ENCODE data around the gene PAFAH1B2. TPM values are rescaled to one million over a fixed set of nuclear protein-coding genes. Genes with fewer than 3 reads are reported as not detected.

Gene PAFAH1B2
- total and polyA plus RNA-seq, 2 of the 8 experiments (the other 6 are each of a cell fraction or from before 2014, with no cell fraction given) = 38.2 to 161 TPM

DNA sequence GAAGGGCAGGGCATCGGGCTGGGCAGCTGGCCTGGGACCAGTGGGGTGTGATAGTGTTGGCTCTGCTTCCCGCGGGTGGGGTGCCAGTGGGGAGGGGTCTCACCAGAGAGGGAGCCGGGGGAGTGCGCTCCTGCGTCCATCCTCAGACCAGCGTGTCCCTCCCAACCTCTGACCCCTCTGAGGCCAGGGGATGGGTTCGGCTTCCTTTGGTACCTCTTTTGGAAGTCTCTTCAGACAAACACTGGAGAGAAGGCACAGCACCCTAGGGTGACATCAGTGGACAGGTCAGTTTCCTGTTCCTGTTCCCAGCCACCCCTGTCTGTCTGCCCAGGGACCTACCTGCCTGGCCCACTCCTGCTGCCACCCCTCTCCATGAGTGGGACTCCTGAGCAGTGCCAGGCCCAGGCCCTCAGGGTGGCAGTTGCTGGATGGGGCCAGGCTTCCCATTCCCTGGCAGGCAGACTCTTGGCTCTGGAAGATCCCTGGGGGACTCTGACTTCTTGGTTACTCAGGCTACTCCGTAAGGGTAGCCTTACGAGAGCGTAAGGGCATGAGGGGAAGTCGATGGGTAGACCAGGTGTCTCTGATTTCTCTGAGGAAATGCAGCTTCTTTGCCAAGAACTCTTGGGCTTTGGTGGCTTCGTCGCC is 57.7 kb downstream of the PAFAH1B2 start:
- POLR2A ChIA-PET (ENCODE audit: partially characterized antibody) = interaction anchor here (0.7 to 10.3 kb wide), 9 partner anchors 10 to 50 kb away, joined by 4 to 153 read pairs (median 9); partner anchors contain the start of genes PCSK7, RNF214 and SIDT2
- H3K36me3 ChIP-seq (ENCODE audit: control insufficient read depth in 2 of 4, insufficient read depth in 4 of 4, low read length in 3 of 4) = peaks cover 2 to 8% (median 5%) of the 10 kb centered on the region in 4 experiments; a peak in 3 of 8 replicates
- H2BK120ac ChIP-seq (replicated peaks; ENCODE audit: low read depth, low read length) = no peak overlapping the region
- peak overlapping the region; percentile 38; the same call in 1 of the 2 replicates for H4K8ac ChIP-seq (ENCODE audit: extremely low read depth, insufficient read depth, low read length)
- H3K9me3 ChIP-seq (ENCODE audit: insufficient read depth in 2 of 2, low read depth in 1 of 2, low read length in 1 of 2) = no peaks in the 10 kb centered on the region
- FAIRE-seq (no peak), DNase-seq (ENCODE audit: low read depth in 1 of 2, low spot score in 2 of 2) (no peak)
- H3K27me3 ChIP-seq (replicated peaks in 1 of 4; ENCODE audit: control insufficient read depth in 3 of 4, extremely low read depth in 1 of 4, insufficient read depth in 3 of 4, low read length in 3 of 4) = no peaks in the 10 kb centered on the region; a peak in 1 of 7 replicates
- TF ChIP-seq EGR1 (IDR thresholded peaks at IDR 0.05; ENCODE audit: borderline replicate concordance, low read depth, low read length) (no peak), PHF8 (conservative IDR thresholded peaks at IDR 0.05; ENCODE audit: low read depth, low read length) (no peak), SIRT6 (IDR thresholded peaks at IDR 0.05; ENCODE audit: low read length) (no peak), ZNF274 (IDR thresholded peaks at IDR 0.05; ENCODE audit: borderline replicate concordance, extremely low read depth, low read length) (no peak), HDAC2 (IDR thresholded peaks at IDR 0.05; ENCODE audit: borderline replicate concordance in 1 of 2, low read depth in 2 of 2, low read length in 2 of 2) (no peak), TAF7 (optimal IDR thresholded peaks at IDR 0.05; ENCODE audit: borderline replicate concordance, low read depth, low read length) (peak; percentile 25), POLR2A (IDR thresholded peaks at IDR 0.05; ENCODE audit: control extremely low read depth in 1 of 2, low read depth in 2 of 2, low read length in 2 of 2) (peak in 1 of 2 experiments; percentile 52; a peak in 2 of 3 replicates), KDM4A (IDR thresholded peaks at IDR 0.05; ENCODE audit: low read depth, low read length, severe bottlenecking) (no peak)
- TF ChIP-seq, protein P1, sequence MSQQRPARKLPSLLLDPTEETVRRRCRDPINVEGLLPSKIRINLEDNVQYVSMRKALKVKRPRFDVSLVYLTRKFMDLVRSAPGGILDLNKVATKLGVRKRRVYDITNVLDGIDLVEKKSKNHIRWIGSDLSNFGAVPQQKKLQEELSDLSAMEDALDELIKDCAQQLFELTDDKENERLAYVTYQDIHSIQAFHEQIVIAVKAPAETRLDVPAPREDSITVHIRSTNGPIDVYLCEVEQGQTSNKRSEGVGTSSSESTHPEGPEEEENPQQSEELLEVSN (IDR thresholded peaks at IDR 0.05) = no peak
- no peak overlapping the region for H3K4me3 ChIP-seq (ENCODE audit: extremely low read depth in 1 of 4, insufficient read depth in 2 of 4, low read depth in 3 of 4, low read length in 4 of 4)
- H3K27ac ChIP-seq (ENCODE audit: low read depth, low read length) = no peak overlapping the region
- H3K9ac ChIP-seq (replicated peaks in 1 of 4; ENCODE audit: extremely low read depth in 1 of 4, low read depth in 3 of 4, low read length in 3 of 4) = no peak overlapping the region; a peak in 2 of 7 replicates
- H2BK12ac ChIP-seq (ENCODE audit: low read depth, low read length) = no peak overlapping the region
- peaks cover 0 to 2% of the 10 kb centered on the region in 2 experiments for H4K20me1 ChIP-seq (replicated peaks in 1 of 2; ENCODE audit: control insufficient read depth in 1 of 2, insufficient read depth in 2 of 2, low read length in 2 of 2)
- no peaks in the 10 kb centered on the region; the same call in 1 of the 2 replicates for H3K79me1 ChIP-seq (ENCODE audit: low read depth, low read length)
- H3K14ac ChIP-seq (ENCODE audit: insufficient read length) = no peak overlapping the region
- H2AK5ac ChIP-seq (ENCODE audit: low read depth, low read length) = no peak overlapping the region
- no peak overlapping the region for H3K18ac ChIP-seq (ENCODE audit: extremely low read depth, low read length)
- H2BK5ac ChIP-seq (ENCODE audit: low read depth, low read length) = peak overlapping the region; percentile 35; the same call in 1 of the 2 replicates
- H3K23me2 ChIP-seq (ENCODE audit: low read depth, low read length) = peaks cover 6% of the 10 kb centered on the region; the same call in 1 of the 2 replicates
- no peak overlapping the region for H2BK15ac ChIP-seq (ENCODE audit: low read length)
- no peak overlapping the region for H3K23ac ChIP-seq (ENCODE audit: insufficient read length)
- no peak overlapping the region for H4K91ac ChIP-seq (replicated peaks; ENCODE audit: insufficient read length, low read length)
- WGBS, 2 experiments (ENCODE audit: extremely low coverage in 1 of 2, insufficient coverage in 1 of 2, insufficient read length in 1 of 2, insufficient replicate concordance in 2 of 2, low coverage in 1 of 2, low lambda C conversion rate in 2 of 2, missing lambda C conversion rate in 1 of 2) = 91% methylated on average over 12 of the region's 14 CpGs; no CpG with 5 or more reads in 1 of the 2 experiments
- peak overlapping the region in 1 of 2 experiments; percentile 67; a peak in 1 of 4 replicates for H3K4me2 ChIP-seq (ENCODE audit: insufficient read depth in 1 of 2, low read depth in 2 of 2, low read length in 2 of 2)
- H3K56ac ChIP-seq (replicated peaks; ENCODE audit: insufficient read length, low read depth, low read length) = no peak overlapping the region
- H3K4me1 ChIP-seq (replicated peaks in 1 of 4; ENCODE audit: control insufficient read depth in 3 of 4, insufficient read depth in 4 of 4, low read length in 3 of 4) = peaks cover 7 to 32% (median 28%) of the 10 kb centered on the region in 4 experiments
- no peak overlapping the region for H2AFZ ChIP-seq (ENCODE audit: low read length)
- no peak overlapping the region for H2BK20ac ChIP-seq (ENCODE audit: low read length)
- CTCF ChIA-PET (ENCODE audit: partially characterized antibody) = interaction anchor here (0.6 to 18.7 kb wide), 5 partner anchors 19 to 458 kb away, joined by 3 to 449 read pairs (median 4); partner anchors contain the start of genes PCSK7, RNF214 and SIDT2
- no peak overlapping the region for H3K4ac ChIP-seq (replicated peaks; ENCODE audit: insufficient read length, low read depth, low read length)
- H3K79me2 ChIP-seq (ENCODE audit: control insufficient read depth in 1 of 2, insufficient read depth in 2 of 2, low read length in 2 of 2) = peaks cover 0 to 14% of the 10 kb centered on the region in 2 experiments; a peak in 1 of 4 replicates
- H4K5ac ChIP-seq (ENCODE audit: insufficient read length, low read depth, low read length) = no peak overlapping the region

Measured in H1 (cell line).